ENCODE results near the gene IL25.

DNA sequence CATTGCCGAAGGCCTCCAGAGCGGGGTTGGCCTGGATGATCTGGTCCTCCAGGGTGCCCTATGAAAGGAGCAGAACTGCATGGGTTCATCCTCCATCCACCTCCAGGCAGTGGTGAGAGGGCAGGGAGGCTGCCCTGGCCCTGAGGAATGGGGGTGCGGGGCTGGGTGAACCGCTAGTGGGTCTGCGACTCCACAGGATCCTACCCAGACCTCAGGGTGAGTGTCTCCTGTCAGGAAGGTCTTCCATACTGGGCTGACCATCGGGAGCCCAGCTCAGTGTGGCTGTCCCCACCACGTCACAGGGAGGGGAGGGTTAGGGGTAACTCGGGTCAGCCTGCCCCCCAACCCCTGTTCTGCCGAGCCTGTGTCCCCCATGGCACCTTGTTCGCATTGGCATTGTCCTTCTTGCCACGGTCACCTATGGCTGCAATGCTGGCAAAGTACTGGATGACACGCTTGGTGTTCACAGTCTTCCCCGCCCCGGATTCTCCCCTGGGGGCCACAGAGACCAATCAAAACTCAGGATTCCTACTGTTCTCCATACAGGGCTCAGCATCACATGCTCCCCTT is 31.8 kb downstream of the IL25 start:
- TF ChIP-seq ZFP30 (CRISPR knock-in tag; IDR thresholded peaks at IDR 0.05) (no peak), TCF4 (CRISPR knock-in tag; IDR thresholded peaks at IDR 0.05; ENCODE audit: borderline replicate concordance) (no peak), ZFP3 (CRISPR knock-in tag; IDR thresholded peaks at IDR 0.05) (no peak), TOX (CRISPR knock-in tag; IDR thresholded peaks at IDR 0.05; ENCODE audit: borderline replicate concordance) (no peak), GLIS3 (CRISPR knock-in tag; IDR thresholded peaks at IDR 0.05) (no peak)
- TF ChIP-seq, protein P1, sequence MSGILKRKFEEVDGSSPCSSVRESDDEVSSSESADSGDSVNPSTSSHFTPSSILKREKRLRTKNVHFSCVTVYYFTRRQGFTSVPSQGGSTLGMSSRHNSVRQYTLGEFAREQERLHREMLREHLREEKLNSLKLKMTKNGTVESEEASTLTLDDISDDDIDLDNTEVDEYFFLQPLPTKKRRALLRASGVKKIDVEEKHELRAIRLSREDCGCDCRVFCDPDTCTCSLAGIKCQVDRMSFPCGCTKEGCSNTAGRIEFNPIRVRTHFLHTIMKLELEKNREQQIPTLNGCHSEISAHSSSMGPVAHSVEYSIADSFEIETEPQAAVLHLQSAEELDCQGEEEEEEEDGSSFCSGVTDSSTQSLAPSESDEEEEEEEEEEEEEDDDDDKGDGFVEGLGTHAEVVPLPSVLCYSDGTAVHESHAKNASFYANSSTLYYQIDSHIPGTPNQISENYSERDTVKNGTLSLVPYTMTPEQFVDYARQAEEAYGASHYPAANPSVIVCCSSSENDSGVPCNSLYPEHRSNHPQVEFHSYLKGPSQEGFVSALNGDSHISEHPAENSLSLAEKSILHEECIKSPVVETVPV (CRISPR knock-in tag; IDR thresholded peaks at IDR 0.05), result no peak
- TF ChIP-seq, protein P2, sequence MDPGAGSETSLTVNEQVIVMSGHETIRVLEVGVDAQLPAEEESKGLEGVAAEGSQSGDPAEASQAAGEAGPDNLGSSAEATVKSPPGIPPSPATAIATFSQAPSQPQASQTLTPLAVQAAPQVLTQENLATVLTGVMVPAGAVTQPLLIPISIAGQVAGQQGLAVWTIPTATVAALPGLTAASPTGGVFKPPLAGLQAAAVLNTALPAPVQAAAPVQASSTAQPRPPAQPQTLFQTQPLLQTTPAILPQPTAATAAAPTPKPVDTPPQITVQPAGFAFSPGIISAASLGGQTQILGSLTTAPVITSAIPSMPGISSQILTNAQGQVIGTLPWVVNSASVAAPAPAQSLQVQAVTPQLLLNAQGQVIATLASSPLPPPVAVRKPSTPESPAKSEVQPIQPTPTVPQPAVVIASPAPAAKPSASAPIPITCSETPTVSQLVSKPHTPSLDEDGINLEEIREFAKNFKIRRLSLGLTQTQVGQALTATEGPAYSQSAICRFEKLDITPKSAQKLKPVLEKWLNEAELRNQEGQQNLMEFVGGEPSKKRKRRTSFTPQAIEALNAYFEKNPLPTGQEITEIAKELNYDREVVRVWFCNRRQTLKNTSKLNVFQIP (CRISPR knock-in tag; IDR thresholded peaks at IDR 0.05; ENCODE audit: borderline replicate concordance, low read depth), result no peak
